ENCODE measurements around the gene ZSCAN12.
A peak's percentile ranks its signal among the peaks of the same experiment; 100 is the strongest.

The ZSCAN12 gene

DNA sequence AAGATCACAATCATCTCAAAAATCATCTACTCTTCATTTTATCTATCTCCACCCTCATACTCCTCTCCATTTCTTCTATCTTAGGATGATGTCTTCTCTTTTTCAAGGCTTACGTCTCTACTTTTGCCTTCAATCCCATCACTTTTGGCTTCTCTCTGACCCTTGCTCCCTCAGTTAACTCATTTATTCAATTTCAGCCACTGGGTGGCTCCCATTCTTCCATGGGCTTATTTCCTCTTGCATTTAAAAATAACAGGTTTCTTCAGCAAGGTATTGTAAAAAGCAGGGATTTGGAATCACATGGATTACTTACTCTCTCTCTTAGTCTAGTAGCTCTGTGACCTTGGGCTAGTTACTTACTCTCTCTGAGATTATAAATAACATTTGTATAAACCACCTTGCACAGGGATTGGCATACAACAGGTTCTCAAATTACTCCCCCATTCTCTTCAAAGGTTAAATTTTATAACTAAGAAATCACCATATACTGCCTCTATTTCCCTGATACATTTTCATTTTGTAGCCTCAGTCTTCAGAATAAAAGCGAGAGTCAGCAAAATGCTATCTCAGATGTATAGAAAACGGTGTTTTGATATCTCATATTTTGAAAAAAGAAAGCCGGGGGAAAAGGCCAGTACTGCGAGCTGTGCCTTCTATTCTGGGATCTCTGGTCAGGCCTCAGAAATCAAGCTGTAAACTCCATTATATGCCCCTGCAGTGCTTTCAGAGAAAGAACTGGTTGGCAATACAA is 5.5 kb downstream of the ZSCAN12 start:
- peak; percentile 13 for DNase-seq (ENCODE audit: low read depth)
- TF ChIP-seq, protein P1, sequence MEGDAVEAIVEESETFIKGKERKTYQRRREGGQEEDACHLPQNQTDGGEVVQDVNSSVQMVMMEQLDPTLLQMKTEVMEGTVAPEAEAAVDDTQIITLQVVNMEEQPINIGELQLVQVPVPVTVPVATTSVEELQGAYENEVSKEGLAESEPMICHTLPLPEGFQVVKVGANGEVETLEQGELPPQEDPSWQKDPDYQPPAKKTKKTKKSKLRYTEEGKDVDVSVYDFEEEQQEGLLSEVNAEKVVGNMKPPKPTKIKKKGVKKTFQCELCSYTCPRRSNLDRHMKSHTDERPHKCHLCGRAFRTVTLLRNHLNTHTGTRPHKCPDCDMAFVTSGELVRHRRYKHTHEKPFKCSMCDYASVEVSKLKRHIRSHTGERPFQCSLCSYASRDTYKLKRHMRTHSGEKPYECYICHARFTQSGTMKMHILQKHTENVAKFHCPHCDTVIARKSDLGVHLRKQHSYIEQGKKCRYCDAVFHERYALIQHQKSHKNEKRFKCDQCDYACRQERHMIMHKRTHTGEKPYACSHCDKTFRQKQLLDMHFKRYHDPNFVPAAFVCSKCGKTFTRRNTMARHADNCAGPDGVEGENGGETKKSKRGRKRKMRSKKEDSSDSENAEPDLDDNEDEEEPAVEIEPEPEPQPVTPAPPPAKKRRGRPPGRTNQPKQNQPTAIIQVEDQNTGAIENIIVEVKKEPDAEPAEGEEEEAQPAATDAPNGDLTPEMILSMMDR (conservative IDR thresholded peaks at IDR 0.05; ENCODE audit: low read length) = peak; percentile 36; the same call in 1 of the 2 replicates
- no peak overlapping the region for H3K4me3 ChIP-seq (ENCODE audit: low read length)

DNA sequence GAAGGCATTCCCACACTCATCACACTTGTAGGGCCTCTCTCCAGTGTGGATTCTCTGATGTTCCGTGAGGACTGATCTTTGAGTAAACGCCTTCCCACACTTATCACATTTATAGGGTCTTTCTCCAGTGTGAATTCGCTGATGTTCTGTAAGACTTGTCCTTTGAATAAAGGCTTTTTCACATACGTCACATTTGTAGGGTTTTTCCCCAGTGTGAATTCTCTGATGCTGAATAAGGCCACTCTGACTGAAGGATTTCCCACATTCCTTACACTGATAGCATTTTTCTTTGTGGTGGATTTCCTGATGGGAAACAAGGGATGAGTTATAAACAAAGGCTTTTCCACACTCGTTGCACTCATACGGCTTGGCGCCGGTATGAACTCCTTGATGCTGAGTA is 8.9 kb downstream of the ZSCAN12 start:
- TF ChIP-seq, protein P1 (conservative IDR thresholded peaks at IDR 0.05; ENCODE audit: low read length) = no peak

DNA sequence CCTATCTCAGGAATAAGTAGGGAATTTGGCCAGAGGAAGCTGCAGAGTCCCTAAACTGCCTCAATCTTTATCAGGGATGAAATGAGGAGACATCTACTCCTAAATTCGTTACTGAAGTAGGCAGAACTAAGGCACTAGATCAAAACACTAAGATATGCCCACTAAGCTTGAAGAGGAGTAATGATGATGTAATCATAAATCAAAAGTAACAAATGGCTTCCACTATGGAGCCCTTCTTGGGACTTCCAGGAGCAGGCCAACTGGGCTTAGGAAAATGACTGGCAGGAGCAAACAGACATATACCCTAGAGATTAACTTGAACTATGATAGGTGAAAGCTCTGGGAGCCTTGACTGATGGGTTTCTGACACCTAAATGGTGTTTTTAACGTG is 15.4 kb downstream of the ZSCAN12 start:
- no peak for DNase-seq (ENCODE audit: low read depth)
- TF ChIP-seq, protein P1 (conservative IDR thresholded peaks at IDR 0.05; ENCODE audit: low read length) = no peak
- no peak overlapping the region for H3K4me3 ChIP-seq (ENCODE audit: low read length)

More for the DNA sequence above, 8.9 kb downstream of the ZSCAN12 start:
- no peak for DNase-seq (ENCODE audit: low read depth)
- no peak overlapping the region for H3K4me3 ChIP-seq (ENCODE audit: low read length)

DNA sequence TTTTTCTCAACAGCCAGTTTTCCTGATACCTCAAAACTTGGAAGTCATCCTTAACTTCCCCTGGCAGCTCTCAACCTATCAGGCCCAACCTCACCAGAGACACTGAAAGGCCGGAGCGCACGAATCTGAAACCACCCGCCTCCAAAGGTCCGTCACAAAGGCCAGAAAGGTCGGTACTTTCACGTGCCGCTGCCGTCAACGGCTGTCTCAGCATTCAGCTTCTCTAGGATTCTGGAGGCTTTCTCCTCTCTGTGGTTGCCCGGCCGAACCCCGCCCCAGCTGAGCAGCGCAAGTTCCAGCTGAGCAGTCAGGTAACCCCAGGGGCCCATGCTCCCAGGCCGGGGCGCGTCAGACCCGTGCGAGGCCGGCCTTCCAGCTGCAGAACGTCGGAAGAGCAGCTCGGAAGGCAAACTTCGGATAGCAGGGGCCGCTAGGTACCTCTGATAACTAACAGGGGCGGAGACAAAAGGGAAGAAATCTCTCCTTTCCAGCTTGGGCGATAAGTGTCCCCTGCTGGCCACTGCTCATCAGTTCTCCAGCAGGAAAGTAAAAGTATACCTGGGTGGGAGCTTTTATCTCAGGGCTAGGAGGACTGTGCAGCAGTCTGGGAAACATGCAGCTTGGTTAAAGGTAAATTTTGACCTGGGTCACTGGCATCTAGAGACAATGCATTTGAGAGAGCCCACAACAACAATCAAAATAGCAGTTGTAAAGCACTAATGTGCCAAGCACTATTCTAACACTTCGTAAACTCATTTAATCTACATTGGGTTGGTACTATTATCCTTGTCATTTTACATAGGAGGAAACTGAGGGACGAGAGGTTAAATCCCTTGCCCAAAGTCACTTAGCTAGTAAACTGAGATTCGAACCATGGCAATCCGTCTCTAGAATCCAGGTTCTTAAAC is 16.1 kb downstream of the ZSCAN12 start:
- peak overlapping the region; percentile 39 for H3K4me3 ChIP-seq (ENCODE audit: low read length)
- DNase-seq (ENCODE audit: low read depth) = peak; percentile 65
- TF ChIP-seq, protein P1 (conservative IDR thresholded peaks at IDR 0.05; ENCODE audit: low read length) = peak; percentile 50

DNA sequence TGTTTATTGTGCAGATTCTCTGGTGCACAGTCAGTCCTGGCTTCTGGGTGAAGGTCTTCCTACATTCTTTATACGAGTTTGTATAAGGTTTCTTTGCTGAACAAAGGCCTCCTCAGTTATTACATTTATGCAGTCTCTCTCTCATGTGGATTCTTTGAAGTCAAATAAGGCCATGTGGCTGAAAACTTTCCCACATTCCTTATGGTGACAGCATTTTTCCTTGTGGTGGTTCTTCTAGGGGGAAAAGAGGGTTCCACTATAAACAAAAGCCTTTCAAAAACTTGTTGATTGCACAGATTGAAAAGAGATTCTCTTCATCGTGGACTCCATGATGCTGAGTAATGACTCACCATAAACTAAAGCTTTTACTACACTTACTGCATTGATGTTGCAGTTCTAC is 19.2 kb downstream of the ZSCAN12 start:
- DNase-seq (ENCODE audit: low read depth) = no peak
- TF ChIP-seq, protein P1 (conservative IDR thresholded peaks at IDR 0.05; ENCODE audit: low read length) = no peak
- H3K4me3 ChIP-seq (ENCODE audit: low read length) = no peak overlapping the region

DNA sequence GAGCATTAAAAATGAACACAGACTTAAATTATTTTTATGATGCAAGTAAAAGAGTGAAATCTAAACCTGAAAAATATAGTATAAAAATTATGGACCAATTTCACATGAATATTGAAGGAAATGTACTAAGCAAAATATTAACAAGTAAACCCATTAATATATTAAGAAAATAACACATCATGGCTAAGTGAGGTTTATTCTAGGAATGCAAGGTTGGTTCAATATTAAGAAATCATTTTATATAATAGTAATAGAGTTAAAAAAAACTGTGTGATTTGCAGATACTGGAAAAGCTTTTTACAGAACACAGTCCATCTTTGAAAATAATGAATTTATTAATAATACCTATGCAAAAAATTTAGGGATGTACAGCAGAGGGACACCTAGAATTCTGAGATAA is 20.9 kb downstream of the ZSCAN12 start:
- no peak for DNase-seq (ENCODE audit: low read depth)
- TF ChIP-seq, protein P1 (conservative IDR thresholded peaks at IDR 0.05; ENCODE audit: low read length) = no peak
- H3K4me3 ChIP-seq (ENCODE audit: low read length) = no peak overlapping the region
